Measurements from ENCODE around the gene MAPK12. TPM values are rescaled to one million over a fixed set of nuclear protein-coding genes. Genes with fewer than 3 reads are reported as not detected.

The MAPK12 gene
- total RNA-seq, 1 experiment from 2014 or later: 86.7 TPM

GRCh38 chr22:50253046-50253915 lies 8.2 kb downstream of the MAPK12 start:
- Histone ChIP-seq H3K4me3 (replicated peaks in 1 of 2; ENCODE audit: low read depth in 1 of 2, low read length in 2 of 2) (no peak overlapping the region), H3K4me1 (ENCODE audit: control insufficient read depth in 1 of 2, insufficient read depth in 2 of 2, low read length in 2 of 2) (peaks cover 8 to 36% of the 10 kb centered on the region in 2 experiments; a peak in 3 of 4 replicates), H3K27ac (ENCODE audit: low read depth, low read length) (peak overlapping the region; percentile 99; the same call in 1 of the 2 replicates), H3K79me2 (ENCODE audit: insufficient read depth, low read length) (peaks cover 22% of the 10 kb centered on the region; the same call in 1 of the 2 replicates), H3K36me3 (ENCODE audit: control insufficient read depth in 1 of 2, insufficient read depth in 2 of 2, low read length in 2 of 2) (peaks cover 0 to 11% of the 10 kb centered on the region in 2 experiments; a peak in 2 of 4 replicates), H2AFZ (ENCODE audit: low read depth, low read length, poor library complexity, severe bottlenecking) (no peak overlapping the region), H4K20me1 (ENCODE audit: insufficient read depth) (no peaks in the 10 kb centered on the region), H3K4me2 (ENCODE audit: low read length) (no peak overlapping the region), H3K9me3 (ENCODE audit: control insufficient read depth in 1 of 2, insufficient read depth in 1 of 2, low read depth in 1 of 2, low read length in 2 of 2) (no peaks in the 10 kb centered on the region), H3K9ac (ENCODE audit: low read length) (no peak overlapping the region), H3K9me2 (ENCODE audit: insufficient read depth) (no peaks in the 10 kb centered on the region), H3K27me3 (ENCODE audit: insufficient read depth, low read length) (no peaks in the 10 kb centered on the region)
- ATAC-seq: no peak
- ChIA-PET CTCF (interaction anchor here (0.6 to 3.0 kb wide), 7 partner anchors 8 to 90 kb away, joined by 3 to 17 read pairs (median 4); partner anchors contain the start of gene MAPK12), POLR2A (interaction anchor here (0.9 kb wide), 1 partner anchor 9 kb away, joined by 4 read pairs; no protein-coding TSS in a partner anchor), RAD21 (ENCODE audit: low non-redundant PET in 1 of 2, low total read pairs in 2 of 2, uncharacterized antibody in 2 of 2, unreplicated experiment in 2 of 2) (interaction anchor here (0.6 to 1.3 kb wide), 4 partner anchors 71 to 113 kb away, joined by 3 to 5 read pairs (median 4); no protein-coding TSS in a partner anchor)
- no peak for TF ChIP-seq ELF1 (IDR thresholded peaks at IDR 0.05; ENCODE audit: borderline replicate concordance, low read depth)
- no peak for TF ChIP-seq ZNF274 (IDR thresholded peaks at IDR 0.05; ENCODE audit: low read depth, low read length)
- TF ChIP-seq CEBPB (IDR thresholded peaks at IDR 0.05; ENCODE audit: low read depth): no peak
- TF ChIP-seq SP1 (IDR thresholded peaks at IDR 0.05; ENCODE audit: low read depth): no peak
- DNase-seq (ENCODE audit: low read depth, low spot score): no peak
- intact Hi-C loops (cut with micrococcal nuclease): loop anchor here (5.0 kb wide), 1 partner anchor 244 kb away; no protein-coding TSS in a partner anchor
- BruUV-seq (replicated peaks): no TSS peak
